PC-3 (cell line): ENCODE results near the gene SLC4A9. TPM values are rescaled to one million over a fixed set of nuclear protein-coding genes. Genes with fewer than 3 reads are reported as not detected.

Experiments used
- ATAC-seq: fragments of 200-7000 bp; cut with Tn5 transposase; 2 replicates; pipeline ENCODE4 v1.9.1; 2020; ENCODE audit warnings: mild to moderate bottlenecking, moderate library complexity
- BruUV-seq: library from RNA; stranded (reverse); fragments of 400-500 nt; replicated peaks from 2 replicates; lab custom pipeline; 2021; lab: Mats Ljungman, UMichigan
- CTCF ChIA-PET: fragments of 300-600 bp; sonication (Branson Sonifier 250); formaldehyde crosslinking; loops from one replicate; lab custom pipeline; 2022; ENCODE audit warnings: antibody characterized with exemption; lab: Charles Lee
- POLR2A ChIA-PET: fragments of 300-600 bp; sonication (Branson Sonifier 250); formaldehyde crosslinking; loops from one replicate; lab custom pipeline; 2022; ENCODE audit warnings: antibody characterized with exemption; ENCODE audit not compliant: unreplicated experiment; lab: Charles Lee
- DNase-seq: peaks from one replicate; pipeline ENCODE4 v3.0.0-alpha.2; 2015
- H2AFZ ChIP-seq: fragments of 300-600 bp; sonication (generic); 2 replicates; pipeline ENCODE4 v1.6.0; 2016; ENCODE audit warnings: antibody characterized with exemption, low read length
- H3F3A ChIP-seq: fragments of 300-600 bp; sonication (generic); one replicate; pipeline ENCODE4 v1.6.0; 2017; ENCODE audit warnings: antibody characterized with exemption, low read length, control low read depth, mild to moderate bottlenecking; ENCODE audit not compliant: unreplicated experiment
- H3K27ac ChIP-seq: fragments of 300-600 bp; sonication (generic); 2 replicates; pipeline ENCODE4 v1.5.1; 2016; ENCODE audit warnings: mild to moderate bottlenecking, low read length
- H3K27me3 ChIP-seq: fragments of 300-600 bp; sonication (generic); 2 replicates; pipeline ENCODE4 v1.6.1; 2016; ENCODE audit warnings: low read length, mixed read lengths
- H3K36me3 ChIP-seq: fragments of 300-600 bp; sonication (generic); 2 replicates; pipeline ENCODE4 v1.6.1; 2016; ENCODE audit warnings: low read depth, mixed run types, low read length, mixed read lengths
- H3K4me1 ChIP-seq: fragments of 300-600 bp; sonication (generic); 2 replicates; pipeline ENCODE4 v1.5.1; 2016; ENCODE audit warnings: low read length; ENCODE audit not compliant: insufficient read depth
- H3K4me2 ChIP-seq: fragments of 300-600 bp; sonication (generic); 2 replicates; pipeline ENCODE4 v1.6.0; 2016; ENCODE audit warnings: low read length
- H3K4me3 ChIP-seq: fragments of 300-600 bp; sonication (generic); 2 replicates; pipeline ENCODE4 v1.5.1; 2016; ENCODE audit warnings: mild to moderate bottlenecking, low read length, mixed read lengths
- H3K79me2 ChIP-seq: fragments of 300-600 bp; sonication (generic); 2 replicates; pipeline ENCODE4 v1.6.1; 2017; ENCODE audit warnings: low read length, mixed read lengths
- H3K9ac ChIP-seq: fragments of 300-600 bp; sonication (generic); 2 replicates; pipeline ENCODE4 v1.6.0; 2016; ENCODE audit warnings: mild to moderate bottlenecking, low read length
- H3K9me2 ChIP-seq: fragments of 300-600 bp; sonication (generic); replicated peaks from 2 replicates; pipeline ENCODE4 v1.6.1; 2016; ENCODE audit warnings: mixed run types, low read length, mixed read lengths
- H3K9me3 ChIP-seq: fragments of 300-600 bp; sonication (generic); 2 replicates; pipeline ENCODE4 v1.6.1; 2016; ENCODE audit warnings: low read length, mixed read lengths
- H4K20me1 ChIP-seq: fragments of 300-600 bp; sonication (generic); 2 replicates; pipeline ENCODE4 v1.6.1; 2016; ENCODE audit warnings: low read length, mixed read lengths
- EZH2 ChIP-seq: fragments of 300-600 bp; sonication (generic); IDR thresholded peaks from one replicate; pipeline ENCODE4 v1.6.1; 2017; ENCODE audit warnings: antibody characterized with exemption, mild to moderate bottlenecking, low read length; ENCODE audit not compliant: unreplicated experiment
- EZH2phosphoT487 ChIP-seq: fragments of 300-600 bp; sonication (generic); IDR thresholded peaks from 2 replicates; pipeline ENCODE4 v1.6.1; 2018; ENCODE audit warnings: mild to moderate bottlenecking, antibody characterized with exemption, low read length, borderline replicate concordance
- intact Hi-C: fragments of 100-400 bp; cut with micrococcal nuclease; formaldehyde crosslinking; loops from 2 replicates; pipeline ENCODE4 v1.9.0; 2023
- total RNA-seq: library from RNA; depleted of rRNA; stranded (reverse); fragments of >200 nt; gene quantifications from 2 replicates; pipeline ENCODE4 v1.2.3, GENCODE V29; 2014
- TF ChIP-seq, protein P1 (sequence below): fragments of 300-600 bp; sonication (generic); conservative IDR thresholded peaks from 2 replicates; pipeline ENCODE4 v1.5.1; 2017; ENCODE audit warnings: antibody characterized with exemption, low read depth, mild to moderate bottlenecking, low read length

The SLC4A9 gene
- total RNA-seq, 1 experiment from 2014 or later: 0.29 TPM

- Histone ChIP-seq H3K9me2 (no peaks in the 10 kb centered on the region), H3K79me2 (peaks cover 56% of the 10 kb centered on the region), H3K27me3 (no peaks in the 10 kb centered on the region), H3K36me3 (peaks cover 79% of the 10 kb centered on the region), H3K4me3 (no peak overlapping the region), H3K27ac (no peak overlapping the region; the same call in 1 of the 2 replicates), H3K9me3 (no peaks in the 10 kb centered on the region), H2AFZ (no peak overlapping the region), H4K20me1 (peaks cover 47% of the 10 kb centered on the region), H3K9ac (no peak overlapping the region), H3K4me2 (peak overlapping the region; percentile 35), H3K4me1 (peaks cover 45% of the 10 kb centered on the region), H3F3A (peaks cover 6% of the 10 kb centered on the region)
- ATAC-seq (peak; percentile 33), DNase-seq (peak; percentile 57)
- CTCF ChIA-PET: interaction anchor here (1.5 kb wide), 1 partner anchor 94 kb away, joined by 3 read pairs; no protein-coding TSS in a partner anchor
- intact Hi-C loops: no loop called here
- TF ChIP-seq, protein P1, sequence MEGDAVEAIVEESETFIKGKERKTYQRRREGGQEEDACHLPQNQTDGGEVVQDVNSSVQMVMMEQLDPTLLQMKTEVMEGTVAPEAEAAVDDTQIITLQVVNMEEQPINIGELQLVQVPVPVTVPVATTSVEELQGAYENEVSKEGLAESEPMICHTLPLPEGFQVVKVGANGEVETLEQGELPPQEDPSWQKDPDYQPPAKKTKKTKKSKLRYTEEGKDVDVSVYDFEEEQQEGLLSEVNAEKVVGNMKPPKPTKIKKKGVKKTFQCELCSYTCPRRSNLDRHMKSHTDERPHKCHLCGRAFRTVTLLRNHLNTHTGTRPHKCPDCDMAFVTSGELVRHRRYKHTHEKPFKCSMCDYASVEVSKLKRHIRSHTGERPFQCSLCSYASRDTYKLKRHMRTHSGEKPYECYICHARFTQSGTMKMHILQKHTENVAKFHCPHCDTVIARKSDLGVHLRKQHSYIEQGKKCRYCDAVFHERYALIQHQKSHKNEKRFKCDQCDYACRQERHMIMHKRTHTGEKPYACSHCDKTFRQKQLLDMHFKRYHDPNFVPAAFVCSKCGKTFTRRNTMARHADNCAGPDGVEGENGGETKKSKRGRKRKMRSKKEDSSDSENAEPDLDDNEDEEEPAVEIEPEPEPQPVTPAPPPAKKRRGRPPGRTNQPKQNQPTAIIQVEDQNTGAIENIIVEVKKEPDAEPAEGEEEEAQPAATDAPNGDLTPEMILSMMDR: no peak
- TF ChIP-seq EZH2phosphoT487 (no peak), EZH2 (no peak)
- no TSS peak for BruUV-seq
- POLR2A ChIA-PET: interaction anchor here (1.0 kb wide), 1 partner anchor 8 kb away, joined by 3 read pairs; the partner anchor contains the start of gene HBEGF
Measured at GRCh38 chr5:140338336-140338735, 21.7 kb upstream of the SLC4A9 start.

- no peaks in the 10 kb centered on the region for H3K27me3 ChIP-seq
- H3K9me2 ChIP-seq: no peaks in the 10 kb centered on the region
- H2AFZ ChIP-seq: no peak overlapping the region
- H3F3A ChIP-seq: peaks cover 6% of the 10 kb centered on the region
- no peak overlapping the region for H3K27ac ChIP-seq
- no peak overlapping the region for H3K9ac ChIP-seq
- ChIA-PET CTCF (no interaction called here), POLR2A (no interaction called here)
- H3K36me3 ChIP-seq: peaks cover 79% of the 10 kb centered on the region
- peak overlapping the region; percentile 35 for H3K4me2 ChIP-seq
- TF ChIP-seq EZH2phosphoT487: no peak
- no peak for TF ChIP-seq EZH2
- TF ChIP-seq, protein P1: no peak
- H3K79me2 ChIP-seq: peaks cover 62% of the 10 kb centered on the region
- BruUV-seq: no TSS peak
- no peaks in the 10 kb centered on the region for H3K9me3 ChIP-seq
- peaks cover 51% of the 10 kb centered on the region for H4K20me1 ChIP-seq
- DNase-seq (no peak), ATAC-seq (no peak)
- H3K4me1 ChIP-seq: peaks cover 51% of the 10 kb centered on the region
- no peak overlapping the region for H3K4me3 ChIP-seq
- intact Hi-C loops: no loop called here
Measured at GRCh38 chr5:140338908-140339307, 21.1 kb upstream of the SLC4A9 start.

DNA sequence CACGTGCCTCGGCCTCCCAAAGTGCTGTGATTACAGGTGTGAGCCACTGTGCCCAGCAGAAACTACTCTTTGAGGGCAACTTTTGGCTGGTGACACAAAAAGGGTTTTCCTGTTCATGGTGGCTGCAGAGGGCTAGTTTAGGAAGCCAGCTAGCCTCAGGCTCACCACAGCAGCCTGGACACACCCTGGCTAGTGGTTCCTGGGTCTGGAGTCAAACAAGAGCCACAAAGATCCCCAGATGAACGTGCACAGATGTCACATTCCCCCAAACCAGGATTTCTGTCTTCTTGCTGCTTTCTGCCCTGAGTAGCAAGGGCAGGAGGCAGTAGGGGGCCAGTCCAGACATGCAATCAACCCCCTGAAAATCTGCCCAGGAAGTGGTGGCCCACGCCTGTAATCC lies 20.4 kb upstream of the SLC4A9 start:
- ATAC-seq: no peak
- peaks cover 69% of the 10 kb centered on the region for H3K79me2 ChIP-seq
- intact Hi-C loops: no loop called here

More for the DNA sequence above, 20.4 kb upstream of the SLC4A9 start:
- TF ChIP-seq EZH2: no peak
- no peak for TF ChIP-seq EZH2phosphoT487
- TF ChIP-seq, protein P1: no peak
- BruUV-seq: no TSS peak
- peaks cover 6% of the 10 kb centered on the region for H3F3A ChIP-seq
- H3K27me3 ChIP-seq: no peaks in the 10 kb centered on the region
- no peak overlapping the region for H2AFZ ChIP-seq
- peaks cover 58% of the 10 kb centered on the region for H3K4me1 ChIP-seq
- no peak overlapping the region; the same call in 1 of the 2 replicates for H3K4me2 ChIP-seq
- no peak overlapping the region for H3K27ac ChIP-seq
- H4K20me1 ChIP-seq: peaks cover 56% of the 10 kb centered on the region
- H3K36me3 ChIP-seq: peaks cover 76% of the 10 kb centered on the region
- H3K9me2 ChIP-seq: no peaks in the 10 kb centered on the region
- CTCF ChIA-PET: no interaction called here
- H3K9me3 ChIP-seq: no peaks in the 10 kb centered on the region
- no peak overlapping the region for H3K9ac ChIP-seq
- POLR2A ChIA-PET: interaction anchor here (0.6 kb wide), 1 partner anchor 53 kb away, joined by 3 read pairs; no protein-coding TSS in a partner anchor
- DNase-seq: no peak
- H3K4me3 ChIP-seq: no peak overlapping the region
